A549 (cell line): Measurements from ENCODE around the gene CD96. TPM values are rescaled to one million over a fixed set of nuclear protein-coding genes. Genes with fewer than 3 reads are reported as not detected.

Experiments
- ATAC-seq, 2 experiments: fragments of 200-7000 bp in 1 of 2; fragments of >200 bp in 1 of 2; cut with Nextera tagmentation in 1 of 2; cut with Tn5 transposase in 1 of 2; 3 replicates each; pipeline versions ENCODE4 v1.8.0 to v1.9.1; 2018 to 2020; ENCODE audit warnings: mild to moderate bottlenecking in 1 of 2, moderate library complexity in 1 of 2
- CTCF ChIA-PET: fragments of 300-600 bp; sonication (Branson Sonifier 250); formaldehyde crosslinking; extraction: SDS; loops from one replicate; lab custom pipeline; 2021; ENCODE audit warnings: antibody characterized with exemption, inconsistent platforms; lab: Yijun Ruan, JAX
- POLR2A ChIA-PET: fragments of 350-600 bp; formaldehyde crosslinking; extraction: SDS; loops from one replicate; lab custom pipeline; 2021; ENCODE audit warnings: antibody characterized with exemption, inconsistent platforms; lab: Yijun Ruan, JAX
- DNase-seq, 2 experiments: peaks; one replicate each; pipeline versions ENCODE4 v3.0.0 to v3.0.0-alpha.2; 2011 to 2016; ENCODE audit warnings: low read depth in 1 of 2, low spot score in 1 of 2
- FAIRE-seq: peaks from 2 replicates; lab custom pipeline; 2011; peaks lifted over from hg19 to GRCh38; lab: Jason Lieb, UNC
- H3K27ac ChIP-seq, 2 experiments: fragments of >200 bp; sonication (Bioruptor Twin); formaldehyde crosslinking; 3 replicates each; pipeline ENCODE4 v1.5.1; 2016 to 2017
- H3K4me1 ChIP-seq: fragments of >200 bp; sonication (Bioruptor Twin); formaldehyde crosslinking; 3 replicates; pipeline ENCODE4 v1.6.1; 2016
- H3K4me2 ChIP-seq: fragments of >200 bp; sonication (Bioruptor Twin); formaldehyde crosslinking; 3 replicates; pipeline ENCODE4 v1.6.1; 2016
- H3K4me3 ChIP-seq: fragments of >200 bp; sonication (Bioruptor Twin); formaldehyde crosslinking; 3 replicates; pipeline ENCODE4 v1.5.1; 2016
- H3K9me3 ChIP-seq: fragments of >200 bp; sonication (Bioruptor Twin); formaldehyde crosslinking; 3 replicates; pipeline ENCODE4 v1.6.1; 2016
- CHD4 ChIP-seq: fragments of 200-600 bp; sonication (generic); IDR thresholded peaks from 2 replicates; pipeline ENCODE4 v1.6.1; 2016; ENCODE audit warnings: antibody characterized with exemption, mild to moderate bottlenecking, borderline replicate concordance
- EP300 ChIP-seq, 2 experiments: fragments of >200 bp; sonication (Bioruptor Twin); formaldehyde crosslinking; IDR thresholded peaks; 2 replicates in 1 of 2; 3 replicates in 1 of 2; pipeline ENCODE4 v1.6.1; 2016 to 2017
- FOSB ChIP-seq: fragments of 250-450 bp; sonication (Bioruptor Pico); IDR thresholded peaks from 2 replicates; pipeline ENCODE4 v1.5.0; 2020; ENCODE audit warnings: mild to moderate bottlenecking, moderate library complexity
- HEYL ChIP-seq: fragments of 250-450 bp; sonication (Bioruptor Pico); IDR thresholded peaks from 2 replicates; pipeline ENCODE4 v1.8.0; 2021; ENCODE audit warnings: mild to moderate bottlenecking, moderate library complexity
- HOXB5 ChIP-seq: fragments of 250-450 bp; sonication (Bioruptor Pico); IDR thresholded peaks from 2 replicates; pipeline ENCODE4 v1.5.0; 2020; ENCODE audit warnings: mild to moderate bottlenecking, moderate library complexity
- JUNB ChIP-seq: fragments of >200 bp; sonication (Bioruptor Twin); formaldehyde crosslinking; IDR thresholded peaks from 2 replicates; pipeline ENCODE4 v1.6.1; 2016
- MAZ ChIP-seq: fragments of 150-350 bp; IDR thresholded peaks from 2 replicates; pipeline ENCODE4 v1.6.1; 2014; ENCODE audit warnings: antibody characterized with exemption, low read depth, low read length, borderline replicate concordance
- MYC ChIP-seq: IDR thresholded peaks from 2 replicates; pipeline ENCODE4 v1.6.1; 2012; ENCODE audit warnings: mild to moderate bottlenecking, inconsistent platforms, low read length, improper control_type of control experiment, borderline replicate concordance
- PHF8 ChIP-seq: fragments of 200-600 bp; sonication (generic); IDR thresholded peaks from 2 replicates; pipeline ENCODE4 v1.6.1; 2016; ENCODE audit warnings: low read depth, mild to moderate bottlenecking, antibody characterized with exemption, moderate library complexity, borderline replicate concordance
- RAD21 ChIP-seq, 2 experiments: fragments of >200 bp in 1 of 2; sonication (Bioruptor Twin) in 1 of 2; formaldehyde crosslinking in 1 of 2; IDR thresholded peaks in 1 of 2; conservative IDR thresholded peaks in 1 of 2; 2 replicates in 1 of 2; 3 replicates in 1 of 2; pipeline ENCODE4 v1.6.1; 2012 to 2018; ENCODE audit warnings: inconsistent platforms in 1 of 2
- RCOR1 ChIP-seq: fragments of 150-350 bp; IDR thresholded peaks from 2 replicates; pipeline ENCODE4 v1.6.1; 2014; ENCODE audit warnings: antibody characterized with exemption, low read length, low read depth
- RNF2 ChIP-seq: fragments of 200-600 bp; sonication (generic); IDR thresholded peaks from 2 replicates; pipeline ENCODE4 v1.6.1; 2016; ENCODE audit warnings: low read depth, mild to moderate bottlenecking, antibody characterized with exemption, moderate library complexity, borderline replicate concordance
- SMC3 ChIP-seq: fragments of >200 bp; sonication (Bioruptor Twin); formaldehyde crosslinking; IDR thresholded peaks from 3 replicates; pipeline ENCODE4 v1.6.1; 2018; ENCODE audit warnings: inconsistent platforms
- TFCP2L1 ChIP-seq: fragments of 250-450 bp; sonication (Bioruptor Pico); IDR thresholded peaks from 2 replicates; pipeline ENCODE4 v1.5.0; 2021; ENCODE audit warnings: mild to moderate bottlenecking
- TP53 ChIP-seq: fragments of 250-450 bp; sonication (Bioruptor Pico); IDR thresholded peaks from 2 replicates; pipeline ENCODE4 v1.5.0; 2021; ENCODE audit warnings: mild to moderate bottlenecking, moderate library complexity
- USF2 ChIP-seq: fragments of 450-650 bp; IDR thresholded peaks from 2 replicates; pipeline ENCODE4 v1.6.1; 2014; ENCODE audit warnings: antibody characterized with exemption
- ZNF302 ChIP-seq: fragments of 250-450 bp; sonication (Bioruptor Pico); IDR thresholded peaks from 2 replicates; pipeline ENCODE4 v1.9.0; 2021; ENCODE audit warnings: inconsistent platforms, mild to moderate bottlenecking, moderate library complexity
- WGBS: methylation state at CpG from one replicate; pipeline ENCODE4 v1.1.6; 2017; ENCODE audit errors: missing lambda C conversion rate; 5-methylcytosine and 5-hydroxymethylcytosine counted together
- polyA minus RNA-seq: library from RNA; depleted of rRNA, polyadenylated mRNA; stranded (reverse); fragments of >200 nt; gene quantifications from 2 replicates; pipeline ENCODE4 v1.2.3, GENCODE V29; 2011; rRNA and poly(A)+ RNA removed
- polyA plus RNA-seq, 4 experiments: library from polyadenylated mRNA; depleted of rRNA in 3 of 4; stranded (reverse); fragments of >200 nt; fragmentation: RNase III in 1 of 4; extraction: RNeasy Plus Mini Kit Qiagen cat#74134 plus additional on column Dnase treatment in 1 of 4; gene quantifications; 2 replicates in 3 of 4; 3 replicates in 1 of 4; pipeline ENCODE4 v1.2.3, GENCODE V29; 2011 to 2017
- TF ChIP-seq, protein P1 (sequence below): fragments of 200-600 bp; sonication (generic); IDR thresholded peaks from 2 replicates; pipeline ENCODE4 v1.6.1; 2016; ENCODE audit warnings: antibody characterized with exemption, mild to moderate bottlenecking, moderate library complexity

CD96 gene, protein sequence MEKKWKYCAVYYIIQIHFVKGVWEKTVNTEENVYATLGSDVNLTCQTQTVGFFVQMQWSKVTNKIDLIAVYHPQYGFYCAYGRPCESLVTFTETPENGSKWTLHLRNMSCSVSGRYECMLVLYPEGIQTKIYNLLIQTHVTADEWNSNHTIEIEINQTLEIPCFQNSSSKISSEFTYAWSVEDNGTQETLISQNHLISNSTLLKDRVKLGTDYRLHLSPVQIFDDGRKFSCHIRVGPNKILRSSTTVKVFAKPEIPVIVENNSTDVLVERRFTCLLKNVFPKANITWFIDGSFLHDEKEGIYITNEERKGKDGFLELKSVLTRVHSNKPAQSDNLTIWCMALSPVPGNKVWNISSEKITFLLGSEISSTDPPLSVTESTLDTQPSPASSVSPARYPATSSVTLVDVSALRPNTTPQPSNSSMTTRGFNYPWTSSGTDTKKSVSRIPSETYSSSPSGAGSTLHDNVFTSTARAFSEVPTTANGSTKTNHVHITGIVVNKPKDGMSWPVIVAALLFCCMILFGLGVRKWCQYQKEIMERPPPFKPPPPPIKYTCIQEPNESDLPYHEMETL
- polyA plus RNA-seq (2011; rRNA removed) = not detected in 2 replicates
- 0.01 TPM in 1 of 2 replicates, not detected in the other for polyA plus RNA-seq (2012; cell fraction: cytosol; rRNA removed)
- not detected in 2 replicates for polyA plus RNA-seq (2012; cell fraction: nucleus; rRNA removed)
- 0.03 TPM in 1 of 3 replicates, not detected in the others for polyA plus RNA-seq (2017; fragmentation: RNase III; extraction: RNeasy Plus Mini Kit Qiagen cat#74134 plus additional on column Dnase treatment)
- not detected in 2 replicates for polyA minus RNA-seq

DNA sequence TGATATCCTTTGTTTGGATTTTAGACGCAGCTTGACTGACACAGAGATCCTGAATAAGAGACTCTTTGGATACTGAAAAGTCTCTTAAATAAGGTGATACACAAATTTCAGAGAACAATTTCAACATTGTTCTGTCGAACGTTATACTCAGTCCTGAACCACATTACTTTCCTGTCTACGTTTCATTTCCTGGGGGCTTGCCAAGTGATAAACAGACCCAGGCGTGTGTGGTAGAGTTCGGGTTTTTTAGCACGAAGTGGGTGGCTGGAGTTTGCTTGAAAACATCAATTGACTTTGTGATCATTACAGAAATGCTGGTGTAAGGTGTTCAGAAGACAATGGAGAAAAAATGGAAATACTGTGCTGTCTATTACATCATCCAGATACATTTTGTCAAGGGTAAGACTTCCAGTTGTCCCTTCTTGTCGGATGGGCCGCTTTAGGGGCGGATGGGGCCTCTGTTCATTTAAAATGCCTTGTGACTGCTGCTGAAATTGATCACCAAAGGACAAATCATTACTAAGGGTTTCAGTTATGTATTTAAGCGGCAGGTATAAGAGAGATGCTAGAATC, at the start of gene CD96:
Gene CD96, plus strand, starts transcription at position 287 of the 573 bp plus-strand sequence. Its CDS starts 52 bp downstream, at position 339.
- H3K4me2 ChIP-seq = no peak within 1 kb of the TSS
- TF ChIP-seq, protein P1, sequence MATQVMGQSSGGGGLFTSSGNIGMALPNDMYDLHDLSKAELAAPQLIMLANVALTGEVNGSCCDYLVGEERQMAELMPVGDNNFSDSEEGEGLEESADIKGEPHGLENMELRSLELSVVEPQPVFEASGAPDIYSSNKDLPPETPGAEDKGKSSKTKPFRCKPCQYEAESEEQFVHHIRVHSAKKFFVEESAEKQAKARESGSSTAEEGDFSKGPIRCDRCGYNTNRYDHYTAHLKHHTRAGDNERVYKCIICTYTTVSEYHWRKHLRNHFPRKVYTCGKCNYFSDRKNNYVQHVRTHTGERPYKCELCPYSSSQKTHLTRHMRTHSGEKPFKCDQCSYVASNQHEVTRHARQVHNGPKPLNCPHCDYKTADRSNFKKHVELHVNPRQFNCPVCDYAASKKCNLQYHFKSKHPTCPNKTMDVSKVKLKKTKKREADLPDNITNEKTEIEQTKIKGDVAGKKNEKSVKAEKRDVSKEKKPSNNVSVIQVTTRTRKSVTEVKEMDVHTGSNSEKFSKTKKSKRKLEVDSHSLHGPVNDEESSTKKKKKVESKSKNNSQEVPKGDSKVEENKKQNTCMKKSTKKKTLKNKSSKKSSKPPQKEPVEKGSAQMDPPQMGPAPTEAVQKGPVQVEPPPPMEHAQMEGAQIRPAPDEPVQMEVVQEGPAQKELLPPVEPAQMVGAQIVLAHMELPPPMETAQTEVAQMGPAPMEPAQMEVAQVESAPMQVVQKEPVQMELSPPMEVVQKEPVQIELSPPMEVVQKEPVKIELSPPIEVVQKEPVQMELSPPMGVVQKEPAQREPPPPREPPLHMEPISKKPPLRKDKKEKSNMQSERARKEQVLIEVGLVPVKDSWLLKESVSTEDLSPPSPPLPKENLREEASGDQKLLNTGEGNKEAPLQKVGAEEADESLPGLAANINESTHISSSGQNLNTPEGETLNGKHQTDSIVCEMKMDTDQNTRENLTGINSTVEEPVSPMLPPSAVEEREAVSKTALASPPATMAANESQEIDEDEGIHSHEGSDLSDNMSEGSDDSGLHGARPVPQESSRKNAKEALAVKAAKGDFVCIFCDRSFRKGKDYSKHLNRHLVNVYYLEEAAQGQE = no peak
- no peak for TF ChIP-seq TP53
- TF ChIP-seq MYC = no peak
- no peak for TF ChIP-seq EP300 (IDR thresholded peaks at IDR 0.05)
- TF ChIP-seq ZNF302 (CRISPR knock-in tag) = no peak
- no peak for TF ChIP-seq HEYL
- no peak for TF ChIP-seq MAZ
- TF ChIP-seq RNF2 = no peak
- TF ChIP-seq TFCP2L1 (CRISPR knock-in tag) = no peak
- TF ChIP-seq RAD21 (conservative IDR thresholded peaks at IDR 0.05 in 1 of 2, IDR thresholded peaks at IDR 0.05 in 1 of 2) = no peak
- TF ChIP-seq PHF8 = no peak
- TF ChIP-seq JUNB = no peak
- TF ChIP-seq RCOR1 = no peak
- no peak for TF ChIP-seq SMC3
- no peak for TF ChIP-seq USF2
- TF ChIP-seq HOXB5 (CRISPR knock-in tag) = no peak
- no peak for TF ChIP-seq CHD4
- TF ChIP-seq, all 56 proteins: peak for 0
- Histone ChIP-seq H3K9me3 (no peaks in the 10 kb centered on the region), H3K4me3 (no peak within 1 kb of the TSS), H3K27ac (no peak within 1 kb of the TSS), H3K4me1 (peaks cover 14% of the 10 kb centered on the region)
- DNase-seq (no peak), ATAC-seq (no peak), FAIRE-seq (no peak)
- ChIA-PET CTCF (interaction anchor here (1.3 kb wide), 1 partner anchor 9 kb away, joined by 4 read pairs; no protein-coding TSS in a partner anchor), POLR2A (no interaction called here)
- 77% methylated on average over 11 of the region's 11 CpGs for WGBS

DNA sequence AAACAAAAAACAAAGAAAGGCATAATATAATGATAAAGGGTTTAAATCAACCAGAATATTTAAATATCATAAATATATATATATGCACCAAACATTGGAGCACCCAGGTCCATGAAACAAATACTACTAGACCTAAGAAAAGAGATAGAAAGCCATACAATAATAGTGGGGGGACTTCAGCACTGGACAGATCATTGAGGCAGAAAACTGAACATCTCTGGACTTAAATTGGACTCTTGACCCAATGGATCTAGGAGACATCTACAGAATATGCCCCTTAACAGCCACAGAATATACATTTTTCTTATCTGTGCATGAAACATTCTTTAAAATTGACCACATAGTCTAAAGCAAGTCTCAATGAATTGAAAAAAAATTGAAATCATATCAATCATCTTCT, 48.7 kb upstream of the CD96 start:
- H3K4me2 ChIP-seq = no peak overlapping the region
- DNase-seq = no peak
- TF ChIP-seq, protein P1 = peak; percentile 39; the same call in 1 of the 2 replicates
- no peak for TF ChIP-seq FOSB (CRISPR knock-in tag)
- TF ChIP-seq, all 56 proteins: peak for 1
- H3K4me3 ChIP-seq = no peak overlapping the region
- no peak for ATAC-seq
- H3K27ac ChIP-seq = no peak overlapping the region
- POLR2A ChIA-PET = no interaction called here
- H3K9me3 ChIP-seq = no peaks in the 10 kb centered on the region
- no peaks in the 10 kb centered on the region for H3K4me1 ChIP-seq
- no peak for FAIRE-seq
- CTCF ChIA-PET = no interaction called here
